MCF 10A (cell line): ENCODE results near the gene CCDC181. TPM values are rescaled to one million over a fixed set of nuclear protein-coding genes. Genes with fewer than 3 reads are reported as not detected.

Experiments used
- BruUV-seq: library from RNA; stranded (reverse); fragments of 400-500 nt; replicated peaks from 2 replicates; lab custom pipeline; 2021; lab: Mats Ljungman, UMichigan
- CTCF ChIA-PET: fragments of 300-600 bp; sonication (Branson Sonifier 250); formaldehyde crosslinking; extraction: SDS; loops from one replicate; lab custom pipeline; 2021; ENCODE audit warnings: antibody characterized with exemption, inconsistent platforms; lab: Yijun Ruan, JAX
- POLR2A ChIA-PET: fragments of 300-600, 350-650 bp; sonication (Branson Sonifier 250); formaldehyde crosslinking; extraction: SDS; loops from one replicate; lab custom pipeline; 2020; ENCODE audit warnings: antibody characterized with exemption, inconsistent platforms; lab: Yijun Ruan, JAX
- DNase-seq: peaks from one replicate; pipeline ENCODE4 v3.0.0-alpha.2; 2018; ENCODE audit not compliant: unreplicated experiment
- H3K27ac Mint-ChIP-seq: one replicate; pipeline ENCODE4 v1.8.0; 2022; ENCODE audit warnings: mild to moderate bottlenecking, low read depth, mixed read lengths; ENCODE audit not compliant: unreplicated experiment
- H3K27me3 Mint-ChIP-seq: one replicate; pipeline ENCODE4 v1.8.0; 2022; ENCODE audit warnings: mixed read lengths; ENCODE audit not compliant: insufficient read depth, unreplicated experiment
- H3K36me3 Mint-ChIP-seq: one replicate; pipeline ENCODE4 v1.8.0; 2022; ENCODE audit warnings: mild to moderate bottlenecking, moderate library complexity, mixed read lengths; ENCODE audit not compliant: insufficient read depth, unreplicated experiment
- H3K4me1 Mint-ChIP-seq: one replicate; pipeline ENCODE4 v1.8.0; 2022; ENCODE audit warnings: mixed read lengths; ENCODE audit not compliant: insufficient read depth, unreplicated experiment
- H3K4me3 Mint-ChIP-seq: one replicate; pipeline ENCODE4 v1.8.0; 2022; ENCODE audit warnings: mild to moderate bottlenecking, moderate library complexity, mixed read lengths; ENCODE audit not compliant: unreplicated experiment
- H3K9me3 Mint-ChIP-seq: one replicate; pipeline ENCODE4 v1.8.0; 2022; ENCODE audit warnings: mixed read lengths; ENCODE audit not compliant: unreplicated experiment
- CTCF ChIP-seq: fragments of 200-600 bp; IDR thresholded peaks from one replicate; pipeline ENCODE4 v1.8.0; 2022; ENCODE audit warnings: antibody characterized with exemption, mild to moderate bottlenecking; ENCODE audit not compliant: unreplicated experiment
- intact Hi-C: fragments of 100-400 bp; cut with micrococcal nuclease; formaldehyde crosslinking; loops from 2 replicates; pipeline ENCODE4 v1.14.1; 2022
- total RNA-seq: library from RNA; stranded (reverse); gene quantifications from 2 replicates; pipeline ENCODE4 v1.2.3, GENCODE V29; 2022

The CCDC181 gene
- total RNA-seq, 1 experiment from 2014 or later: not detected

GRCh38 chr1:169347688-169348382 is 79.4 kb downstream of the CCDC181 start:
- no TSS peak for BruUV-seq
- no peak for TF ChIP-seq CTCF
- ChIA-PET POLR2A (interaction anchor here (0.6 to 2.5 kb wide), 11 partner anchors 10 to 1006 kb away, joined by 3 to 14 read pairs (median 4); partner anchors contain the start of gene ATP1B1), CTCF (interaction anchor here (0.6 to 12.0 kb wide), 66 partner anchors 8 to 1631 kb away, joined by 3 to 341 read pairs (median 4); partner anchors contain the start of genes ATP1B1, BLZF1 and NME7)
- no peak overlapping the region for H3K4me3 Mint-ChIP-seq
- no peaks in the 10 kb centered on the region for H3K4me1 Mint-ChIP-seq
- H3K36me3 Mint-ChIP-seq: no peaks in the 10 kb centered on the region
- DNase-seq: no peak
- no peaks in the 10 kb centered on the region for H3K27me3 Mint-ChIP-seq
- H3K27ac Mint-ChIP-seq: no peak overlapping the region
- H3K9me3 Mint-ChIP-seq: no peaks in the 10 kb centered on the region
- intact Hi-C loops: loop anchor here (1.0 to 5.0 kb wide), 6 partner anchors 239 to 1006 kb away; no protein-coding TSS in a partner anchor

GRCh38 chr1:169346036-169346589 is 81.2 kb downstream of the CCDC181 start:
- Mint-ChIP-seq H3K36me3 (no peaks in the 10 kb centered on the region), H3K4me1 (no peaks in the 10 kb centered on the region), H3K4me3 (no peak overlapping the region), H3K9me3 (no peaks in the 10 kb centered on the region), H3K27me3 (no peaks in the 10 kb centered on the region), H3K27ac (no peak overlapping the region)
- ChIA-PET POLR2A (interaction anchor here (0.6 to 0.7 kb wide), 2 partner anchors 219 to 940 kb away, joined by 3 read pairs; no protein-coding TSS in a partner anchor), CTCF (interaction anchor here (0.6 to 12.0 kb wide), 14 partner anchors 171 to 1003 kb away, joined by 3 to 341 read pairs (median 4); partner anchors contain the start of gene ATP1B1)
- no peak for DNase-seq
- intact Hi-C loops: loop anchor here (5.0 kb wide), 1 partner anchor 799 kb away; no protein-coding TSS in a partner anchor
- no TSS peak for BruUV-seq
- no peak for TF ChIP-seq CTCF

- no peaks in the 10 kb centered on the region for H3K27me3 Mint-ChIP-seq
- peaks cover 2% of the 10 kb centered on the region for H3K9me3 Mint-ChIP-seq
- H3K4me1 Mint-ChIP-seq: no peaks in the 10 kb centered on the region
- ChIA-PET POLR2A (interaction anchor here (0.6 to 0.7 kb wide), 2 partner anchors 219 to 940 kb away, joined by 3 read pairs; no protein-coding TSS in a partner anchor), CTCF (interaction anchor here (0.5 to 12.0 kb wide), 5 partner anchors 14 to 1002 kb away, joined by 3 to 341 read pairs (median 65); no protein-coding TSS in a partner anchor)
- no peak overlapping the region for H3K4me3 Mint-ChIP-seq
- no TSS peak for BruUV-seq
- no peak for DNase-seq
- H3K36me3 Mint-ChIP-seq: peaks cover 5% of the 10 kb centered on the region
- H3K27ac Mint-ChIP-seq: no peak overlapping the region
- TF ChIP-seq CTCF: no peak
- intact Hi-C loops: loop anchor here (5.0 kb wide), 1 partner anchor 798 kb away; no protein-coding TSS in a partner anchor
Observed at GRCh38 chr1:169345511-169345910, 81.8 kb downstream of the CCDC181 start.

Other genes starting within 250 kb of the CCDC181 start
- 36.5 and 46.8 TPM in 2 replicates for gene NME7, start 59.7 kb downstream of the CCDC181 start, total RNA-seq
- 57.8 and 66.1 TPM in 2 replicates for gene BLZF1, start 59.3 kb downstream of the CCDC181 start, total RNA-seq
- 13.9 and 16.7 TPM in 2 replicates for gene SLC19A2, start 58.5 kb upstream of the CCDC181 start, total RNA-seq
- gene F5, start 159.0 kb upstream of the CCDC181 start, total RNA-seq: 0.09 TPM in 1 of 2 replicates, not detected in the other
- not detected in 2 replicates for gene SELP, start 202.7 kb upstream of the CCDC181 start, total RNA-seq